Natural killer cell (primary cell): Measurements from ENCODE around the gene GNG7. TPM values are rescaled to one million over a fixed set of nuclear protein-coding genes. Genes with fewer than 3 reads are reported as not detected.
A peak's percentile ranks its signal among the peaks of the same experiment; 100 is the strongest.
"Not testable (repeated sequence)": the region's sequence is repeated elsewhere in the genome, so short reads cannot be mapped to it uniquely, and the experiment has no call there.

Experiments
- ATAC-seq, 3 donors: fragments of 150-1000 bp in 2 of 3; fragments of 200-7000 bp in 1 of 3; cut with Tn5 transposase; 1 replicate in 1 of 3; 2 replicates in 2 of 3; pipeline ENCODE4 v1.10.0; 2021; ENCODE audit warnings: mild to moderate bottlenecking in 2 of 3, moderate library complexity in 2 of 3
- DNase-seq, 2 donors: peaks; one replicate each; pipeline versions ENCODE4 v3.0.0 to v3.0.0-alpha.2; 2013 to 2021; ENCODE audit warnings: mixed read lengths in 1 of 2
- H3K27ac ChIP-seq: one replicate; pipeline ENCODE4 v1.5.1; 2013; ENCODE audit warnings: mild to moderate bottlenecking, low read length
- H3K27me3 ChIP-seq: one replicate; pipeline ENCODE4 v1.6.1; 2013; ENCODE audit warnings: low read length; ENCODE audit not compliant: control insufficient read depth, insufficient read depth
- H3K36me3 ChIP-seq: one replicate; pipeline ENCODE4 v1.6.1; 2013; ENCODE audit warnings: low read length; ENCODE audit not compliant: control insufficient read depth, insufficient read depth
- H3K4me1 ChIP-seq: one replicate; pipeline ENCODE4 v1.6.1; 2013; ENCODE audit warnings: low read length; ENCODE audit not compliant: control insufficient read depth, insufficient read depth
- H3K4me3 ChIP-seq: one replicate; pipeline ENCODE4 v1.5.1; 2013; ENCODE audit warnings: low read length
- H3K9me3 ChIP-seq: one replicate; pipeline ENCODE4 v1.6.1; 2013; ENCODE audit warnings: low read length; ENCODE audit not compliant: control insufficient read depth, insufficient read depth
- H3K27ac Mint-ChIP-seq, 2 donors: one replicate each; pipeline ENCODE4 v1.8.0; 2022; ENCODE audit warnings: mild to moderate bottlenecking in 2 of 2, mixed read lengths in 2 of 2, moderate library complexity in 1 of 2
- H3K27me3 Mint-ChIP-seq, 2 donors: one replicate each; pipeline ENCODE4 v1.8.0; 2022; ENCODE audit warnings: low read depth in 2 of 2, mixed read lengths in 2 of 2
- H3K36me3 Mint-ChIP-seq: one replicate; pipeline ENCODE4 v1.8.0; 2022; ENCODE audit warnings: mixed read lengths
- H3K4me1 Mint-ChIP-seq, 2 donors: one replicate each; pipeline ENCODE4 v1.8.0; 2022; ENCODE audit warnings: mixed read lengths in 2 of 2
- H3K4me3 Mint-ChIP-seq: one replicate; pipeline ENCODE4 v1.8.0; 2022; ENCODE audit warnings: mild to moderate bottlenecking, moderate library complexity, mixed read lengths
- H3K9me3 Mint-ChIP-seq, 2 donors: one replicate each; pipeline ENCODE4 v1.8.0; 2022; ENCODE audit warnings: mixed read lengths in 2 of 2
- WGBS: methylation state at CpG from one replicate; pipeline ENCODE4 v1.1.7; 2013; ENCODE audit warnings: missing lambda C conversion rate; ENCODE audit not compliant: insufficient coverage; 5-methylcytosine and 5-hydroxymethylcytosine counted together
- intact Hi-C: fragments of 100-400 bp; cut with micrococcal nuclease; formaldehyde crosslinking; loops from one replicate; pipeline ENCODE4 v1.14.2; 2022
- total RNA-seq, 4 donors: library from RNA; stranded (reverse); fragments of 120-200 nt in 1 of 4; gene quantifications; one replicate each; pipeline versions ENCODE4 v1.2.3 to v1.2.4, GENCODE V29; 2013 to 2022
- TF ChIP-seq, protein P1 (sequence below): fragments of 200-600 bp; IDR thresholded peaks from one replicate; pipeline ENCODE4 v1.8.0; 2022; ENCODE audit warnings: antibody characterized with exemption

The GNG7 gene
- total RNA-seq, 3 donors from 2014 or later (not counting 1 experiment from before 2014, with no cell fraction given): 0.75 to 4.8 (median 1.5) TPM

DNA sequence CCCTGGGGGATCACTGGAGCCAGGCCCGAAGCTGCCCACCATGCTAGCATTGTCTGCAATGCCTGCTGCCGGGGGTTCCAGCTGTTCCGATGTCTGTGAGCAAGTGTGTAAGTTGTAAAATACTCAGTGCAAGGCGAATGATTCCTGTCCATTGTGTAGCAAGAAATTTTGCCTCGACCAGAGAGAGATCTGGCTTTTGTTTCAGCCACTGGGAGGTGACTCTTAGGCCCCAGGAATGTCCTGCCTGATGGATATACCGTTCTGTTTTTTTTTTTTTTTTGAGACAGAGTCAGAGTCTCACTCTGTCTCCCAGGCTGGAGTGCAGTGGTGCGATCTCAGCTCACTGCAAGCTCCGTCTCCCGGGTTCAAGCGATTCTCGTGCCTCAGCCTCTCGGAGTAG, 233.9 kb downstream of the GNG7 start:
- Histone ChIP-seq H3K27ac (no peak overlapping the region), H3K4me1 (no peaks in the 10 kb centered on the region), H3K4me3 (no peak overlapping the region), H3K9me3 (no peaks in the 10 kb centered on the region), H3K27me3 (no peaks in the 10 kb centered on the region), H3K36me3 (no peaks in the 10 kb centered on the region)
- intact Hi-C loops: no loop called here
- 88% methylated on average over 12 of the region's 12 CpGs for WGBS
- H3K4me1 Mint-ChIP-seq: no peaks in the 10 kb centered on the region
- H3K4me3 Mint-ChIP-seq: no peak overlapping the region
- H3K9me3 Mint-ChIP-seq: no peaks in the 10 kb centered on the region
- ATAC-seq: no peak
- no peak for DNase-seq
- TF ChIP-seq, protein P1, sequence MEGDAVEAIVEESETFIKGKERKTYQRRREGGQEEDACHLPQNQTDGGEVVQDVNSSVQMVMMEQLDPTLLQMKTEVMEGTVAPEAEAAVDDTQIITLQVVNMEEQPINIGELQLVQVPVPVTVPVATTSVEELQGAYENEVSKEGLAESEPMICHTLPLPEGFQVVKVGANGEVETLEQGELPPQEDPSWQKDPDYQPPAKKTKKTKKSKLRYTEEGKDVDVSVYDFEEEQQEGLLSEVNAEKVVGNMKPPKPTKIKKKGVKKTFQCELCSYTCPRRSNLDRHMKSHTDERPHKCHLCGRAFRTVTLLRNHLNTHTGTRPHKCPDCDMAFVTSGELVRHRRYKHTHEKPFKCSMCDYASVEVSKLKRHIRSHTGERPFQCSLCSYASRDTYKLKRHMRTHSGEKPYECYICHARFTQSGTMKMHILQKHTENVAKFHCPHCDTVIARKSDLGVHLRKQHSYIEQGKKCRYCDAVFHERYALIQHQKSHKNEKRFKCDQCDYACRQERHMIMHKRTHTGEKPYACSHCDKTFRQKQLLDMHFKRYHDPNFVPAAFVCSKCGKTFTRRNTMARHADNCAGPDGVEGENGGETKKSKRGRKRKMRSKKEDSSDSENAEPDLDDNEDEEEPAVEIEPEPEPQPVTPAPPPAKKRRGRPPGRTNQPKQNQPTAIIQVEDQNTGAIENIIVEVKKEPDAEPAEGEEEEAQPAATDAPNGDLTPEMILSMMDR: no peak
- no peak overlapping the region for H3K27ac Mint-ChIP-seq
- H3K36me3 Mint-ChIP-seq: no peaks in the 10 kb centered on the region
- no peaks in the 10 kb centered on the region for H3K27me3 Mint-ChIP-seq

DNA sequence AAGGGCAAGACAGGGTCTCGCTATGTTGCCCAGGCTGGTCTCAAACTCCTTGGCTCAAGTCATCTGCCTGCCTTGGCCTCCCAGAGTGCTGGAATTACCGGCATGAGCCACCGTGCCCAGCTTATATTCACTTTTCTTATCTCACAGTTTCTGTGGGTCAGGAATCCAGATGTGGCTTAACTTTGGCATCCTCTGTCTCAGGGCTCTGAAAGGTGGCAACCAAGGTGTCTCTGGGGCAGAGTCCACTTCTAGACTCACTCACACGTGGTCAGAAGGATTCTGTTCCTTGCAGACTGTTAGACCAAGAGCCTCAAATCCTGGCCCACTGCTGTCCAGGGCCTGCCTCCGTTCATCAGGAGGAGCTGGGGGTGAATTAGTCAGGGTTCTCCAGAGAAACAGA, 238.1 kb downstream of the GNG7 start:
- H3K9me3 Mint-ChIP-seq: no peaks in the 10 kb centered on the region
- no peak overlapping the region for H3K27ac Mint-ChIP-seq
- H3K9me3 ChIP-seq: no peaks in the 10 kb centered on the region
- no peaks in the 10 kb centered on the region for H3K36me3 Mint-ChIP-seq
- no peak overlapping the region for H3K4me3 ChIP-seq
- peaks cover 3% of the 10 kb centered on the region for H3K27me3 ChIP-seq
- no peak for ATAC-seq
- H3K36me3 ChIP-seq: no peaks in the 10 kb centered on the region
- H3K27me3 Mint-ChIP-seq: peaks cover 0 to 6% of the 10 kb centered on the region in 2 donors
- TF ChIP-seq, protein P1: no peak
- no peak overlapping the region for H3K4me3 Mint-ChIP-seq
- peaks cover 17% of the 10 kb centered on the region for H3K4me1 ChIP-seq
- WGBS: 81% methylated on average over 5 of the region's 5 CpGs
- no peak overlapping the region for H3K27ac ChIP-seq
- H3K4me1 Mint-ChIP-seq: peaks cover 0 to 14% of the 10 kb centered on the region in 2 donors
- no peak for DNase-seq
- intact Hi-C loops: no loop called here

DNA sequence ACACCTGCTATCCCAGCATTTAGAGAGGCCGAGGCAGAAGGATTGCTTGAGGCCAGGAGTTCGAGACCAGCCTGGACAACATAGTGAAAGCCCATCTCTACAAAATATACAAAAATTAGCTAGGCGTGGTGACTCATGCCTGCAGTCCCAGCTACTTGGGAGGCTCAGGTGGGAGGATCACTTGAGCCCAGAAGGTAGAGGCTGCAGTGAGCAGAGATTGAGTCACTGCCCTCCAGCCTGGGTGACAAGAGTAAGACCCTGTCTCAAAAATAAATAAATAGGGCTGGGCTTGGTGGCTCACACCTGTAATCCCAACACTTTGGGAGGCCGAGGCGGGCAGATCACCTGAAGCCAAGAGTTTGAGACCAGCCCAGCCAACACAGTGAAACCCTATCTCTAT, 238.8 kb downstream of the GNG7 start:
- H3K27ac Mint-ChIP-seq, H3K9me3 ChIP-seq, ATAC-seq, intact Hi-C loops, H3K9me3 Mint-ChIP-seq, H3K4me3 Mint-ChIP-seq, H3K27ac ChIP-seq, DNase-seq, H3K36me3 Mint-ChIP-seq, H3K27me3 Mint-ChIP-seq, H3K4me3 ChIP-seq, H3K36me3 ChIP-seq, H3K27me3 ChIP-seq: not testable (repeated sequence)
- H3K4me1 Mint-ChIP-seq: peaks cover 0 to 14% of the 10 kb centered on the region in 2 donors
- peaks cover 17% of the 10 kb centered on the region for H3K4me1 ChIP-seq
- WGBS: 98% methylated on average over 5 of the region's 5 CpGs

DNA sequence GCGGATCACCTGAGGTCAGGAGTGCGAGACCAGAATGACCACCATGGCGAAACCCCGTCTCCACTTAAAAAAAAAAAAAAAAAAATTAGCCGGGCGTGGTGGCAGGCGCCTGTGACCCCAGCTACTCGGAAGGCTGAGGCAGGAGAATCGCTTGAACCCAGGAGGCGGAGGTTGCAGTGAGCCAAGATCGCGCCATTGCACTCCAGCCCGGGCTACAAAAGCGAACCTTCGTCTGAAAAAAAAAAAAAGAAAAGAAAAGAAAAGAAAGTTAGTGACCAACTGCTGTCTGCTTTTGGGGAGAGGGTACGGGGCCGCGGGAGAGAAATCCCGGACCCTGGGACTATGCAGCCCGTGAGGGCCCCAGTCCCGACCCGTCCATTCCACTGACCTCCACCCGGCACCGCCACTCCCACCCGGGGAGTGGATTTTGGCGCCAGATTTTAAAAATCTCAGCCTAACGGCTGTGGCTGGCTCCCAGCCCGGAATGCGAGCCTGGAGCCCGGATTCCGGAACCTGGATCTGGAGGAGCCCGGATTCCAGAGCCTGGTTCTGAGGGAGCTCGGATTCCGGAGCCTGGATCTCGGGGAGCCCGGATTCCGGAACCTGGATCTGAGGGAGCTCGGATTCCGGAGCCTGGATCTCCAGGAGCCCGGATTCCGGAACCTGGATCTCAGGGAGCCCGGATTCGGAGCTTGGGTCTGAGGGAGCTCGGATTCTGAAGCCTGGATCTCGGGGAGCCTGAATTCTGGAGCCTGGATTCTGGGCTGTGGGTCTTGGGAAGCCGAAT, 239.7 kb downstream of the GNG7 start:
- Histone ChIP-seq H3K4me1 (peaks cover 17% of the 10 kb centered on the region), H3K4me3 (no peak overlapping the region), H3K36me3 (no peaks in the 10 kb centered on the region), H3K27ac (no peak overlapping the region), H3K9me3 (no peaks in the 10 kb centered on the region), H3K27me3 (peaks cover 3% of the 10 kb centered on the region)
- H3K27me3 Mint-ChIP-seq: peaks cover 0 to 6% of the 10 kb centered on the region in 2 donors
- TF ChIP-seq, protein P1: no peak
- no peak for DNase-seq
- ATAC-seq: no peak
- peaks cover 0 to 14% of the 10 kb centered on the region in 2 donors for H3K4me1 Mint-ChIP-seq
- no peaks in the 10 kb centered on the region for H3K9me3 Mint-ChIP-seq
- H3K4me3 Mint-ChIP-seq: peak overlapping the region; percentile 17
- H3K27ac Mint-ChIP-seq: no peak overlapping the region
- 56% methylated on average over 46 of the region's 46 CpGs for WGBS
- no peaks in the 10 kb centered on the region for H3K36me3 Mint-ChIP-seq
- intact Hi-C loops: no loop called here
